Measurements from ENCODE around the gene SMAD7. TPM values are rescaled to one million over a fixed set of nuclear protein-coding genes. Genes with fewer than 3 reads are reported as not detected.

SMAD7 gene
- total RNA-seq, 4 donors from 2014 or later: 33.6 to 78.4 (median 47.2) TPM

DNA sequence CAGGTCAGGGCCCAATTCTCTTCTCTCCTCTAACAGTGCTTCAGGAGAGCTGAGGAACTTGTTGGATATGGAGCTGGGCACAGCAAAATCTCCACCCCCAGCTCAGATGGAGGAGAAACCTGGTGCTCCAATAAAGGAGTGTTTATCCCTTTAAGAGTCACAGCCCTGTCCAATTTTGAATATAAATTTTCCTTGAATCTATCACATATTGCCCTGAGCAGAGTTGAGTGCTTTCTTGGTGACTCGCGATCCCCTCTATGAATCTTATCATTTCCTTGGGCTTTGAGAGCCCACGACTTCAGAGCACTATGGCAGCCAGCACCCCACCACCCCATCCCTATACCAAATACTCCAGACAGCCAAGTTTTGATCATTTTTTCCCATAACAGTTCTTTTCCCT, 34.4 kb upstream of the SMAD7 start:
- no peak for DNase-seq (ENCODE audit: low spot score)
- no peak for ATAC-seq (ENCODE audit: low FRiP score)
- TF ChIP-seq CTCF (IDR thresholded peaks at IDR 0.05): no peak

DNA sequence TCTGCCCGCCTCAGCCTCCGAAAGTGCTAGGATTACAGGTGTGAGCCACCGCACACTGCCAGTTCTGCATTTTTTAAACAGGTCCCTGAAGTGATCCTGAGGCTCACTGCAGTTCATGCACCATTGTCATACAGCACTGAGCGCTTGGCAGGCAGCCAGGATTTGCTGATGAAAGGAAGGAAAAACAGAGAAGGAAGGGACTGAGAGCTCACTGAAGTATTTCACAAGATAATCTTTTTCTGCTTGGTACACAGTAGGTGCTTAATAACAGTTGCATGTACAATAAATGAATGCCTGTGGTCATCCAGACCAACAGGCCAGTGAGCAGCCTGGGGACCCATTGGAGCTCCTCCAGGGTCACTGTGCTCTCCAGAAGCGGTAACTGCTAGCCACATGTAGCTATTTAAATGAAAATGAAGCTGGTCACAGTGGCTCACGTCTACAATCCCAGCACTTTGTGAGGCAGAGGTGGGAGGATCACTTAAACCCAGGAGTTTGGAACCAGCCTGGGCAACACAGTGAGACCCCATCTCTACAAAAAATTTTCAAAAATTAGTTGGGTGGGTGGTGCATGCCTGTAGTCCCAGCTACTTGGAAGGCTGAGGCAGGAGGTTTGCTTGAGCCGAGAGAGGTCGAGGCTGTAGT, 33.1 kb upstream of the SMAD7 start:
- ATAC-seq (ENCODE audit: low FRiP score) (no peak), DNase-seq (ENCODE audit: low spot score) (no peak)
- no peak for TF ChIP-seq CTCF (IDR thresholded peaks at IDR 0.05)

DNA sequence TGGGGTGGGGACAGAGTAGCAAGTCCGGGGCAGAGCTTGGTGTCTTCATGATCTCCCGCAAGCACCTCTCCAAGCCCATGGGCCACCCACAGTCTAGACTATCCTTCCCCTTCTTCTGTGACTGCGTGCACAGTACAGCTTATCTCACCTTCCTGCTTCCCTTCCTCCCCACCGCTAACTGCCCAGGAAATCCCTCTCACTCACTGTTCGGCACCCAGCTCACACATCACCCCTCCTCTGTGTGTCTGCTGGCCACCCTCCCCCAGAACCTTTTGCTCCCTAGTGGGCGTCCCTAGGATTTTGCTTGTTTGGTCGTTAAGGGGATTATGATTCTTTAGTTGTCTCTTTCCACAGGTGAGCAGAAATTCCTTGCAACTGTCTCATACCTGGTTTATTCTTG, 31.5 kb upstream of the SMAD7 start:
- TF ChIP-seq CTCF (IDR thresholded peaks at IDR 0.05): no peak
- ATAC-seq (ENCODE audit: low FRiP score): no peak
- DNase-seq (ENCODE audit: low spot score): no peak

DNA sequence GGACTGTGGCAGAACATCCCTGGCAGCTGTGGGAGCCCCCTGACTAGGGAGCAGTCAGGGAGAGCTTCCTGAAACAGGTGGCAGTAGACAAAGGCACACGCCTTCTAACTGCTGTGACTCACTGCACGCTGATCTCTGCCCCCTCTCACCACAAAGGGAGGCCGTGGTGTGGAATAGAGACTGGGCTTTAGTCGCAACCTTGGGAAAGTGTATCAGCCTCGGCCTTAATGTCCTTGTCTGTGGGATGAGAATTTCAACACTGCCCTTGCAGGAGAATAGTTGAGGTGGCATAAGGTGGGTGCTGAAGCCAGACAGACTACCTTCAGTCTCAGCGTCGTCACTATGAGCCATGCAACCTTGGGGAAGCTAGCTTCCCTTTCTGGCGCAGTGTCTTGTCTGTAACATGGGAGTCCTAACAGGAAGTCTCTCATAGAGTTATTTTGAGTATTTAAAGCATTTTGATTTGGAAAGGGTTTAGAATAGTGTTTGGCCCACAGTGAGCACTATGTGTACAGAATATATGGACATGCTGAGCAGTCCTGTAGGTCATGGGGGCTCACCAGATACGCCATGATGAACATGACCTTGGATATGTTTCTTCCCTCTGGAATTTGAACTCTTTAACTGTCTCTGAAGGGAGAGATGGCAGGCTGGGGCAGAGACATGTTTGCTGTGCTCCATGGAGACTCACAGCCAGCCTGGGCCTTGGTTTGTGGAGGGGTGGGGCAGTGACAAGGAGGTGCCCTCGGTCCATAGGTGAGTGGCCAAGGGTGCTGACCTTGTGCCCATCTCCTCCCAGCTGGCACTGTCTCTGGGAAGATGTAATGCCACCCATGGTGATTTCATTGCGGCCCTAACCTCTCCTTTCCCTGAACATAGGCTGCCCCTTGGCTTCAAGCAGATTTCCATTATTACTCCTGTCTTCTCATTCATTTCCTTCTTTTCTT, 29.5 kb upstream of the SMAD7 start:
- ATAC-seq (ENCODE audit: low FRiP score): no peak
- TF ChIP-seq CTCF (IDR thresholded peaks at IDR 0.05): no peak
- DNase-seq (ENCODE audit: low spot score): no peak

DNA sequence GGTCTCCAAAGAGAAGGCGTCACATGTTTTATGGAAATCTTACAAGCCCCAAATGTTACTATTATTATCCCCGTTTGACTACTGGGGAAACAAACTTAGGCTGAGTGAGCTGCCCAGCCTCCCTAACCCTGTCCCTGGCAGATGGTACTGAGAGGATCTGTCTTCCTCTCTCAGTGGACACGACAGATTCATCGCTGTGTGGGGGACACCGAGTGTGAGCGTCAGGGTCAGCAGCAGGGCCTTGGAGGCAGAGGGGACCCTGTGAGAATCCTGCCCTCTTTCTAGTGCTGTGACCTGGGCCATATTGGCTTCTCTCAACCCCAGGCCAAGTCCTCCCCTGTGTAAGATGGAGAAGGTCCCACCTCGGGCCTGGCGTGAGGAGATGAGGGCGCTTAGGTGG, 27.1 kb upstream of the SMAD7 start:
- TF ChIP-seq CTCF (IDR thresholded peaks at IDR 0.05): no peak
- DNase-seq (ENCODE audit: low spot score) (no peak), ATAC-seq (ENCODE audit: low FRiP score) (no peak)

GRCh38 chr18:48975817-48976649, 25.3 kb upstream of the SMAD7 start:
- no peak for TF ChIP-seq CTCF (IDR thresholded peaks at IDR 0.05)
- peak; percentile 76 for ATAC-seq (ENCODE audit: low FRiP score)
- no peak for DNase-seq (ENCODE audit: low spot score)
